GM12875 (cell line): ENCODE measurements around the gene NCAPD2.
A peak's percentile ranks its signal among the peaks of the same experiment; 100 is the strongest.
"Not testable (repeated sequence)": the region's sequence is repeated elsewhere in the genome, so short reads cannot be mapped to it uniquely, and the experiment has no call there.

Experiments
- H3K4me3 ChIP-seq: one replicate; pipeline ENCODE4 v1.5.1; 2011; ENCODE audit warnings: low read depth, low read length, control low read depth
- TF ChIP-seq, protein P1 (sequence below): IDR thresholded peaks from 2 replicates; pipeline ENCODE4 v1.5.1; 2011; ENCODE audit warnings: low read depth, mild to moderate bottlenecking, control low read depth, inconsistent platforms, low read length, moderate library complexity, borderline replicate concordance; ENCODE audit not compliant: insufficient read depth

Gene NCAPD2

DNA sequence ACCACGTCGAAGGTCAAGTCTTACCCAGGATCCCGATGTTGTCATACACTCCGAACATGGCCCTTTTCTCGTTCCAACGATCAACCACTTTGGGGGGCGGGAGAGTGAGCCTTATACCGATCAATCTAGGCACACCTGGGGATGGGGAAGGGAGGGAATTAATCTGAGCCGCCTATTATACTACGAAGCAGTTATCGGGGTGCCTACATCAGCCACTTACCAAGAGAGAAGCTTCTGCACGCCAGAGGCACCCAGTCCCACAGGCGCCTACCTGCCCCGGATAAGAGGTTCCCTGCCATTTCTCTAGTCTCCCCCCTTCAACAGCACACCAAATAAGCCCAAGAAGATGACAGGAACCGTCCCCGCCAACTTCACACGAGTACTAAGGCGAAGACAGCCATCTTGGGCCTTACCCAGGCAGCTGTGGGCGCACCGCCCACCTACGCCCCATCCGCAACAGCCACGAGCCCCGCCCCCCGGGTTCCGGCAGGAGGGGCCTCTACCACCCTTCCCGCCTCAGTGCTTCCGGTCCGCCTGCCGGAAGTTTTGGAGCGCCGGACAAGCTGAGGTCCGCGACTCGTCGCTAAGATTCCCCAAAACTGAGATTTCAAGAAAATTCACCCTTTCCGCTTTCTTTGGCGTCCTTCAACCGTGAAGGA lies 935 bp upstream of the NCAPD2 start, which contains the start of gene MRPL51:
TSS of gene MRPL51 (minus strand) at position 425 of the 659 bp plus-strand sequence. CDS start at position 299, 126 bp downstream.
- peak within 1 kb of the TSS; percentile 88 for H3K4me3 ChIP-seq
- TF ChIP-seq, protein P1, sequence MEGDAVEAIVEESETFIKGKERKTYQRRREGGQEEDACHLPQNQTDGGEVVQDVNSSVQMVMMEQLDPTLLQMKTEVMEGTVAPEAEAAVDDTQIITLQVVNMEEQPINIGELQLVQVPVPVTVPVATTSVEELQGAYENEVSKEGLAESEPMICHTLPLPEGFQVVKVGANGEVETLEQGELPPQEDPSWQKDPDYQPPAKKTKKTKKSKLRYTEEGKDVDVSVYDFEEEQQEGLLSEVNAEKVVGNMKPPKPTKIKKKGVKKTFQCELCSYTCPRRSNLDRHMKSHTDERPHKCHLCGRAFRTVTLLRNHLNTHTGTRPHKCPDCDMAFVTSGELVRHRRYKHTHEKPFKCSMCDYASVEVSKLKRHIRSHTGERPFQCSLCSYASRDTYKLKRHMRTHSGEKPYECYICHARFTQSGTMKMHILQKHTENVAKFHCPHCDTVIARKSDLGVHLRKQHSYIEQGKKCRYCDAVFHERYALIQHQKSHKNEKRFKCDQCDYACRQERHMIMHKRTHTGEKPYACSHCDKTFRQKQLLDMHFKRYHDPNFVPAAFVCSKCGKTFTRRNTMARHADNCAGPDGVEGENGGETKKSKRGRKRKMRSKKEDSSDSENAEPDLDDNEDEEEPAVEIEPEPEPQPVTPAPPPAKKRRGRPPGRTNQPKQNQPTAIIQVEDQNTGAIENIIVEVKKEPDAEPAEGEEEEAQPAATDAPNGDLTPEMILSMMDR, result no peak

DNA sequence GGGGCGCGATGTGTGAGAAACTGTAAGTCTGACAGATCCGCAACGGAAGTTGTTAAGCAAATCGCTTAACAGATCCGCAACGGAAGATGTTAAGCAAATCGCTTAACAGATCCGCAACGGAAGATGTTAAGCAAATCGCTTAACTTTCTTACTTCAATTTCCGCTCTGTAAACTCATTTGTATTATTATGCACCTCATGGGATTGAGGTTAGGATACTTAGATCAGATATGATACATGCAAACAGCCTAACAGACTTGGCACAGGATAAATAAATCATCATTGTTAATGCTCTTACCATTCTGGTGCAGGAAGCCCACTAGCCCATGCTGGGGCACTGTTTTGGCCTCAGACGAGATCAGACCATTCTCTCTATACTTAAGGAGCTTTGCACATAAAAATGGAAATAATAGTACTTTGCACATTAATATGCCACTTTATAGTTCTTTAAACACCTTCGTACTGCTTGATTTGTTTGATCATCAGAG lies 399 bp downstream of the NCAPD2 start:
- TF ChIP-seq, protein P1, result no peak
- peak overlapping the region; percentile 47 for H3K4me3 ChIP-seq

DNA sequence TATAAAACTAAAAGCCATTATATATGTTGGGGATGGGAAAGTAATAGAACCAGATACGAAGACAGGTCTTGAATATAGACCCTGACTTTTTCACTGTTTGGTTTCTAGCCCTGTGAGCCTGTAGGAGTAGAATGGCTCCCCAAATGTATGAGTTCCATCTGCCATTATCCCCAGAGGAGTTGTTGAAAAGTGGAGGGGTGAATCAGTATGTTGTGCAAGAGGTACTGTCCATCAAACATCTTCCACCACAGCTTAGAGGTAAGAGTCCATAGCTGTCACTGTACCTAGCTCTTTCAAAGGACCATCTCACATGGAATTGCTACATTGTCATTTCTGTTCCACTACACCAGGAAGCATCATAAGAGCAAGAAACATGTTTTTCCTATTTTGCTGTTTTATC lies 1.1 kb downstream of the NCAPD2 start:
- TF ChIP-seq, protein P1, result no peak
- peak overlapping the region; percentile 47 for H3K4me3 ChIP-seq

DNA sequence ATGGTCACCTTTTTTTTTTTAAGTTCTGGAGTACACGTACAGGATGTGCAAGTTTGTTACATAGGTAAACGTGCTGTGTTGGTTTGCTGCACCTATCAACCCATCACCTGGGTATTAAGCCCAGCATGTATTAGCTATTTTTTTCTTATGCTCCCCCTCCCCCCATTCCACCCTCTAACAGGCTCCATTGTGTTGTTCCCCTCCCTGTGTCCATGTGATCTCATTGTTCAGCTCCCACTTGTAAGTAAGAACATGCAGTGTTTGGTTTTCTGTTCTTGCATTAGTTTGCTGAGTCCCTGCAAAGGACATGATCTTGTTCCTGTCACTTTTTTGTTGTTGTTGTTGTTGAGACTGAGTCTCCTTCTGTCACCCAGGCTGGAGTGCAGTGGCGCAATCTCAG lies 3.4 kb downstream of the NCAPD2 start:
- H3K4me3 ChIP-seq, result not testable (repeated sequence)

DNA sequence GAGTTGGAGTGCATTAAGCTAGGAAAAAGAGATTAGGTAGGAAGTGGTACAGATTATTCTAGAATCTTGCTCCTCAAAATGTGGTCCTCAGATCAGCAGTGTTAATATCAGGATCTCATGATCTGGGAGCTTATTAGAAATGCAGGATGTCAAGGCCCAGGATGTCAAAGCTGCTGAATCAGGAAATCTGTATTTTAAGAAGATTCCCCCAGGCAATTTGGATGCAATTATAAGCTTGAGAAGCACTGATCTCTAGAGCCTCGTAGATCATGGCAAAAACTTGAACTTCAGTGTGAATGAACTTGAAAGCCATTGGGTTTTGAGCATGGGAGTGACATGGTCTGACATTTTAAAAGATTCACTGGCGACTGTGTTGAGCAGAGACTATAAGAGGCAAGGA lies 6.6 kb downstream of the NCAPD2 start:
- TF ChIP-seq, protein P1, result no peak

DNA sequence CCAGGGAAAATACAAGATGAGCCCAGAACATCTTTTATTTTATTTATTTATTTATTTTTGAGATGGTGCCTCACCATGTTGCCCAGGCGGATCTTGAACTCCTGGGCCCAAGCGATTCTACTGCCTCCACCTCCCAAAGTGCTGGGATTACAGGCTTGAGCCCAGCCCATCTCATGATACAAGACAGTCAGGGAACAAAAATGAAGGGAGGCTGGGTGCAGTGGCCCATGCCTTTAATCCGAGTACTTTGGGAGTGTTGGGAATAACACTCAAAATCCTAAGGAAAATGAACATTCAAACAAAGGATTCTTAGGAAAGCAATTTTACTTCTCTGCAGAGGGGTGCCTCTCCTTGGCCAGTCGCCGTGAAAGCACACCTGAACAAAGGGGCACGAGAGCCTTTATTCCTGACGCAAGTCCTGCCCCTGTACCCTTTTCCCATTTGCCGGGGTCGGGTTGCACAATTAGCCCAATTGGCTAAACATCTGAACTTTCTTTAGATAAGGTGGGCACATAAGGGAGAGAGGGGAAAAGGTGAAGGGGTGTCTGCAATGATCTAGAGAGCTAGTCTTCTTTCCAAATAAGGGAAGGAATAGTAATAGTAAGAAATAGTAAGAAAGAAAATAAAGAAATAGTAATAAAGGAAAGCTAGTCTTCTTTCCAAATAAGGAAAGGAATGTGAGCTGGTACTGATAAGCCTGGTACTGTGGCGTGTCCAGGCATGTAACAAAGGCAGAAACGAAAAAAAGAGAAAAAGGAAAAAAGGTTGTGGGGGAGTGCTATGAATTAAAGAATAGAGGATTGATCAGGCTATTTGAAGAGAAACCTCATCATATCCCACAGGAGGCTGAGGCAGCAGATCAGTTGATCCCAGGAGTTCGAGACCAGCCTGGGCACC lies 13.4 kb downstream of the NCAPD2 start:
- TF ChIP-seq, protein P1, result no peak
- H3K4me3 ChIP-seq, result no peak overlapping the region

More for the DNA sequence above, 6.6 kb downstream of the NCAPD2 start:
- no peak overlapping the region for H3K4me3 ChIP-seq

DNA sequence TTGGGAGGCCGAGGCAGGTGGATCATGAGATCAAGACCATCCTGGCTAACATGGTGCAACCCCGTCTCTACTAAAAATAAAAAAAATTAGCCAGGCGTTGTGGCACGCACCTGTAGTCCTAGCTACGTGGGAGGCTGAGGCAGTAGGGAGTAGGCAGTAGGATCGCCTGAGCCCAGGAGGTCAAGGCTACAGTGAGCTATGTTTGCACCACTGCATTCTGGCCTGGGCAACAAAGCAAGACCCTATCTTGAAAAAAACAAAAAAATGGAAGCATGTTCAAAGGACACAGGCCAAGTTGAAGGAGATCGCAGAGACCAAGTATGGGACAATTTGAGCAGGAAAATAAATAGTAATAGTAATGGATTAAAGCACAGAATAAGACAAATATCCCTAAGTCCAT lies 14.2 kb downstream of the NCAPD2 start:
- H3K4me3 ChIP-seq, result no peak overlapping the region
- TF ChIP-seq, protein P1, result no peak
